ENCODE measurements around the gene BPIFB6.
A peak's percentile ranks its signal among the peaks of the same experiment; 100 is the strongest.

Gene BPIFB6

GRCh38 chr20:33071198-33071597, 39.8 kb downstream of the BPIFB6 start:
- TF ChIP-seq CTCF (IDR thresholded peaks at IDR 0.05; ENCODE audit: low read depth, low read length, missing control alignments): no peak
- no peak for DNase-seq (ENCODE audit: low read depth)
- H3K4me3 ChIP-seq (ENCODE audit: low read depth, low read length): no peak overlapping the region

DNA sequence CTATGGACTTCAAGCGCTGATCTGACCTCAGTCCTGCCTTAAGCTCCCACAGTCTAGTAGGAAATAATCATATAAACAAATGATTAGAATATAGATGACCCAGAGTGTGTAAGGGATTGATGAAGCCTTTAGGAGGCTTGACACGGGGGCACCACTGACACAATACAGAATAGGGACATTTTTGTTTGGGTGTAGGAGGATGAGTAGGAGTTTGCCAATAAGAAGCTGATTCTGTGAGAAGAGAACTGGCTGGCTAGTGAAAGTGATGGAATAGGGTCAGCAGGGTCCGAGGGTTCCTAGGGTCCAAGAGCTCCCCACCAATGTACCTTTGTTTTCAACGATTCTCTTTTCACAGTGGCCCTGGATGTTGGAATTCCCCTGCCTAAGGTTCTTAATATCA, 40.9 kb downstream of the BPIFB6 start:
- H3K4me3 ChIP-seq (ENCODE audit: low read depth, low read length): no peak overlapping the region
- TF ChIP-seq CTCF (IDR thresholded peaks at IDR 0.05; ENCODE audit: low read depth, low read length, missing control alignments): no peak
- no peak for DNase-seq (ENCODE audit: low read depth)

DNA sequence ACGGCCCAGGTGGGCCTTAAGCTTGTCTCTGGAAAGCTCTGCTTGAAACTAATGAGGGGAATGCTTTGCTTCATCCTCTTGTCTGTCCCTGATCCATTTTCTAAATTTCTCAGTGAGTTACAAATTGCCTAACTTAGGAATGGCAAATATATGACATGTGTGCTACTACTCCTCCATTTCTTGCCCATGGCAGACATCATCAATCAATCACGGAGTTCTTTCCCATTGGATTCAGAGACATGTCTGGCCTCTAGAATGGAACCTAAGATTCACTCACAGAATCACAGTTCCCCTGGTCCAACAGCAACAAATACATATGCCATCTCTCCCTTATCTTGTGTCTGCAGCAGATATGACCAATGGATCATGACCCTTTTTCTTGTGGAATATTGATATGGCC, 41.4 kb downstream of the BPIFB6 start:
- H3K4me3 ChIP-seq (ENCODE audit: low read depth, low read length): no peak overlapping the region
- no peak for TF ChIP-seq CTCF (IDR thresholded peaks at IDR 0.05; ENCODE audit: low read depth, low read length, missing control alignments)
- no peak for DNase-seq (ENCODE audit: low read depth)

DNA sequence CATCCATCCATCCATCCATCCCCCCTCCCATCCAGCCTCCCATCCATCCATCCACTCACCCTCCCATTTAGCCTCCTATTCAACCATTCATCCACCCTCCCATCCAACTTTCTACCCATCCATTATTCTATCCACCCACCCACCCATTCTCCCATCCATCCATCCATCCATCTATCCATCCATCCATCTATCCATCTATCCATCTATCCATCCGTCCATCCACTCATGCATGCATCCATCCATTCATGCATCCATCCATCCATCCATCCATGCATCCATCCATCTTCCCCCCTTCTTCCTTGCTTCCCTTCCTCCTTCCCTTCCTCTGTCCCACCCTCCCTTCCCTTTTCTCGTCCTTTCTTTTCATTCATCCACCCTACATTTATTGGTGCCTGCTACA, 43.2 kb downstream of the BPIFB6 start:
- no peak for DNase-seq (ENCODE audit: low read depth)
- no peak overlapping the region for H3K4me3 ChIP-seq (ENCODE audit: low read depth, low read length)
- TF ChIP-seq CTCF (IDR thresholded peaks at IDR 0.05; ENCODE audit: low read depth, low read length, missing control alignments): no peak

DNA sequence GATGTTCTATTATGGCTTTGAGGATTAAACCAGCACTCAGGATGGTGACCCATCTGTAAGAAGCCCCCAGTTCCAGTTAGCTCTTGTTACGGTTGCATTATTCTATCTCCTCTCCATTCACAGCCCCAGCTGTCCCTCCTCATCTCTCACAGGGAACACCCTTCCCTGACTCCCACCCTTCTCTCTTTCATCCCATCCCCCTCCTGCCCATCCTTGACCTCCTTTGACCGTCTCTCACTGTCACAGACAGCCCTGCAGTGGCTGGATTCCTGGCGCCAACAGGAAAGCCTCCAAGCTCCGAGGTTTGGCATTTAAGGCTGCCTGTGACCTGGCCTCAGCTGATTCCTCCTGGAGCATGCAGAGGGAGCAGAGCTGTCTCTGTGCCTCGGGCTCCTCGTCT, 43.8 kb downstream of the BPIFB6 start:
- H3K4me3 ChIP-seq (ENCODE audit: low read depth, low read length): no peak overlapping the region
- DNase-seq (ENCODE audit: low read depth): no peak
- TF ChIP-seq CTCF (IDR thresholded peaks at IDR 0.05; ENCODE audit: low read depth, low read length, missing control alignments): no peak

DNA sequence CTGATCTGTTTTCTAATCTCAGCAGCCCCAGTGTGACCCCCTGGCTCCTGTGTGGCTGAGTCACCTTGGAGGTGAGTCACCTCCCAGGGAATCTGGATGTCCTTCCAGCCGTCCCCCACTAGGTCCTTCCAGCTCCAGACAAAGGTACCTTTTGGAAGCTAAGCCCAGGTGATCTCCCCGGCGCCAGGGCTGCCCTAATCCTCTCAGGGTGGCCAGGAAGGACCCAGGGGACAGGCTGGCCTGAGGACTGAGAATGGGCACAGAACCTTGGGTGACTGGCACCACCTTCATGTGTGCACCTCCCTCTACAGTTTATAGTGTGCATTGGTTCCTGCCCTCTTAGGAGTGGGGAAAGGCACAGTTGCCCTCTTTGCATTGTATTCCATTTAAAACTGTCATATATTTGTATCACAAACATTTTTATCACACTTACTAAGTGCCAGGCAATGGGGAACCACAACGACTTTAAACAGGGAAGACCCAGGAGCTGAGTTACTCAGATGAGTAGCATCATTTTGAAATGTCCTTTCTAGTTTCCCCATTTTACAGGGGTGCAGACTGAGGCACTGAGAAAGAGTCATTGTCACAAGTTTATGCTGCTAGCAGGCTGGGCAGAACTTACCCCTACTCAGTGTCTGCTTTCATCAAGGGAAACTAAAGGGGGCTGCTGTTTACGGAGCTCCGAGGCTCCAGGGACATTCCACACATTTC, 45.4 kb downstream of the BPIFB6 start:
- TF ChIP-seq CTCF (IDR thresholded peaks at IDR 0.05; ENCODE audit: low read depth, low read length, missing control alignments): peak; percentile 59
- H3K4me3 ChIP-seq (ENCODE audit: low read depth, low read length): no peak overlapping the region
- DNase-seq (ENCODE audit: low read depth): no peak

GRCh38 chr20:33079259-33079658, 47.8 kb downstream of the BPIFB6 start, which contains the start of gene BPIFB4:
BPIFB4 (plus strand) TSS chr20:33079643; CDS start chr20:33081527, 1,884 bp downstream.
- H3K4me3 ChIP-seq (ENCODE audit: low read depth, low read length): no peak within 1 kb of the TSS
- no peak for TF ChIP-seq CTCF (IDR thresholded peaks at IDR 0.05; ENCODE audit: low read depth, low read length, missing control alignments)
- no peak for DNase-seq (ENCODE audit: low read depth)

All from GM12864 (cell line).